Suppressor macrophage treated with lipopolysaccharide for 1 hour (primary cell): ENCODE data around the gene FBLIM1.

Experiments used
- DNase-seq, 3 donors: peaks; one replicate each; pipeline ENCODE4 v3.0.0-alpha.2; 2020 to 2022

The FBLIM1 gene

DNA sequence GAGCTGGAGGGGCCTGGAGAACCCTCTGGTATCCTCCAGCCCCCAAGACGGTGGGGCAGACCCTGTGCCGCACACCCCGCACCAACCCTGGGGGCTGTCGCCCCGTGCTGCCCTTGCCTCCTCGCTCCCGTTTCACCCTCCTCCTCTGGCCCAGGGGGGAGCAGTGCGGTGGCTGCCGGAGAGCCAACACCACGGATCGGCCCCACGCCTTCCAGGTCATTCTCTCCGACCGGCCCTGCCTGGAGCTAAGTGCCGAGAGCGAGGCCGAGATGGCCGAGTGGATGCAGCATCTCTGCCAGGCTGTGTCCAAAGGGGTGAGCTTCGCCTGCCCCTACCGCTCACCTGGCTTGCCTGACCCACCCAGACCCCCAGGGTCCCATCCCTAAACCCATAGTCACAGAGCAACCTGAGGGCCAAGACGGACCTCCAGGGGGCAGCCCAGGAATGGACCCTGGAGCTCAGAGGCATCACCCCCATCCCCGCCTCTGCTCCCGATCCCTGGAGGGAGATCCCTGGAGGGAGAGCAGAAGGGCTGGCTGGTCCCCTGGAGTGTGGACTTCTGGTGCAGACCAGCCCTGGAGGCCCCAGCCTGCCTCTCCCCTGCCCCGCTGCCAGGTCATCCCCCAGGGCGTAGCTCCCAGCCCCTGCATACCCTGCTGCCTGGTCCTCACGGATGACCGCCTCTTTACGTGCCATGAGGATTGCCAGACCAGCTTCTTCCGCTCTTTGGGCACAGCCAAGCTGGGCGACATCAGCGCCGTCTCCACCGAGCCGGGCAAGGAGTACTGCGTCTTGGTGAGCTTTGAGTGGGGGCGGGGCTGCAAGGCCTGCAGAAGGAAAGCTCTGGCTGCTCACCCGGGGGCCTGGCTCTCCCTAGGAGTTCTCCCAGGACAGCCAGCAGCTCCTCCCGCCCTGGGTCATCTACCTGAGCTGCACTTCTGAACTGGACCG, 26.6 kb upstream of the FBLIM1 start:
- DNase-seq, result no peak

DNA sequence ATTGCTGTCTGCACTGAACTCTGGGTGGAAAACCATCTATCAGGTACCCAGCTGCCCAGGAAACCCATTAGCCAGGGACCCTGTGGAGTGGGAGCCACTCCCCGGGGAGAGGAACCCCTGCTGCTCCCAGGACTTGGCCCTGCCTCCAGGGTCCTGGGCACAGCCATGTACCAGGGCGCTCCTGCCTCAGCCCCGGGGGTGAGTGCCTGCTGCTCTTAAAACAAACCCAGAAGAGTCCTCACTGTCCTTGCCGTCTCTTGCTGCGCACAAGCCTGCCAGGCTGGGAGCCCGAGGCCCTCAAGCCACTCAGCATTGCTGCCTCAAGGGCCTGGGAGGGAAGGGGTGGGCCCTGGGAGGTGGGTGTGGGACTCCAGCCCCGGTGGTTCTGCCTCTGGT, 25.9 kb upstream of the FBLIM1 start:
- no peak for DNase-seq

DNA sequence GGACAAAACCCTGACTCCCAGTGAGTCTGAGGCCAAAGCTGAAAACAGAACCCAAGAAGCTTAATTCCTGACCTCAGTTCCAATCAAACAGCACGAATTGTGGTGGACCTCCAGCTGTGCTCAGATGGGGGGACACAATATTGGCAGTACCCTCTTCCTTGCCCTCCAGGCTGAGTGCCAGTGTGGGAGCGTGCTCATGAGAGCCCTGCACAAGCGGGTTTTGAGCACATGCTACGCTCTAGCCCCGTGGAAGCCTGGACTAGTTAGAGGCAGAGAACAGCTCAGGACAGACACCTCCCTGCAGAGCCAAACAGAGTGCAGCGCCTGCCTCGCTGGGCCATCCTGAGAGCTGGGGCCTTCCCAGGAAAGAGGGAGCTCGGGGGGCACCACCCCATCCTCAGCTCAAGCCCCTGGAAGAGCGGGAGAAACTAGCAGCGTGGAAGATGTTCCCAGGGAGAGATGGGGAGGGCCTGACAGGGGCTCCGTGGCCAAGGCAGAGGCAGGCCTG, 25.3 kb upstream of the FBLIM1 start:
- no peak for DNase-seq

DNA sequence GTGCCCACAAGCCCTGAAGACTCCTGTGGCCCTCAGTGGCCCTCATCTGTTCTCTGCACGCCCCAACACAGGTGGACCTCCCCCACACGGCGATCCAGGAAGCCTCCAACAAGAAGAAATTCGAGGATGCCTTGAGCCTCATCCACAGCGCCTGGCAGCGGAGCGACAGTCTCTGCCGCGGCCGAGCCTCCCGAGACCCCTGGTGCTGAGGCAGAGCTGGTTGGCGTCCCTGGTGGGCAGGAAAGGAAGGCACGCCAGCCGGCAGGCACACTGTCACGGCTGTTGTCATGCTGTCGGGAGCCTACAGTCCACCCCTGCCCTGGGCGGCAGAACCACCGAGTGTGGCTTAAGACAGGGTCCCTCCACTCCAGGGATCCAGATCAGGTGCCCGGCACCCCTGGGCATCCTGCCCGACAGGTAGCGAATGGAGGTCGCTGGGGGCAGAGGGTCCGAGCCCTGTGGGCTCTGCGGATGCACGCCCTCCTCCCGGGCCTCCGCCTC, 24.8 kb upstream of the FBLIM1 start:
- DNase-seq, result no peak

DNA sequence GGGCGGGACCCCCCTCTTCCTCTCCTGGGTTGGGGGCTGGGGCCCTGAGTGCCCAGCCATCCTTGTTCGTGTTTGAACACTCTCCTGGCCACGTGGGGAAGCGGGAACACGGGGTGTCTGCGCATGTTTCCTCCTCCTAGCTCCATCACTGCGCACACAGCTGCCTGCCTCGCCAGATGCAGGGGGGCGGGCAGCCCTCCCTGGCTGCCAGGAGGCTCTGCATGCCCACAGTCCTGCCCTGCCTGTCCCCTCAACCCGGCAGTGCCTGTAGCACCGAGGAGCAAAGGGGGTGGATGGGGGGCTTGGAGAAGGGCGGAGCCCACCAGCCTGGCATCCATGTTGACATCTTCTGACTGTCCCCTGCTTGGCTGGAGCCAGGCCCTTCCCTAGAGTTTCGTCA, 24.3 kb upstream of the FBLIM1 start:
- no peak for DNase-seq

DNA sequence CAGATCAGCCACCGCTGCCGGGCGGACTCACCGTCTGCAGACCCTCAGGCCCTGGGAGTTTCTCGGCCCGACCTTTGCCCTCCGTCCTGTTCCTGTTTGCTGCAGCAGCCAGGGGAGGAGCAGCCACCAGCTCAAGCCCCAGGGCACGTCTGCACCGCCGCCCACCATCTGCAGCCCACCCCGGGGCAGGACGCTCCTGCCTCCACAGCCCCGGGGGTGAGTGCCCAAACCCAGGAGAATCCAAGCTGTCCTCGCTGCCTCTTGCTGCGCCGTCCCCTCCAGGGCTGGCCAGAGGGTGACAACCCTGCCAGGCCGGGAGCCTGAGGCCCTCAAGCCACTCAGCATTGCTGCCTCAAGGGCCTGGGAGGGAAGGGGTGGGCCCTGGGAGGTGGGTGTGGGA, 23.7 kb upstream of the FBLIM1 start:
- DNase-seq, result no peak

DNA sequence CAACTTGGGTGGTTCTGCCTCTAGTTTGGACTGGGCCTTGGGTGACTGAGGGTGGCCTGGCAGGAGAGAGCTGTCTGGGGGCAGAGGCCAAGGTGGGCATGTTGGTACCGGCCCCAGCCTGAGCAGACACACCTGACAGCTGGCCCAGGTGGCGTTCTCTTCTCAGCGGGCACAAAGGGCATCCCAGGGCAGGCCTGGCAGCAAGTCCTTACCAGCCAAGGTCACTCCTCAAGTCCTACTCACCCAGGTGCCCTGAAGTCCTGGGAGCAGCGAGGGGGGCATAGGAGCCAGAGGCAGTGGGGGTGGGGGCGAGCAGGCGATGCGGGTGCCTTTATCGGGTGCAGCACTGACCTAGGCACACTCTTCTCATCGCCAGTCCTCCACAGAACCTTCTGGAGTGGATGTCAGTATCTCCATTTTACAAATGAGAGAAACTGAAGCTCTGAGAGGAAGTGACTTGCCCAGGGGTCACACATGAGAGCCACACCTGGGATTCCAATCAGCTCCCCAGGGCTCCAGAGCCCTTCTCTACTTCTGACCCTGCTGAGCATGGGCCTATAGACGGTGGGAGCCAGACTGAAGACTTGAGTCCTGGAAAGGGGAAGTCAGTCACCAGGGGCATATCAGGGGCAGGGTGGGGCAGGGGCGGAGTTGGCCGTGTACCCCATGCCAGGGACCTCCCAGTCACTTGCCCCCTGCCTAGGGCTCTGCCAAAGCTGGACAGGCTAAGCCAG, 23.1 kb upstream of the FBLIM1 start:
- no peak for DNase-seq

DNA sequence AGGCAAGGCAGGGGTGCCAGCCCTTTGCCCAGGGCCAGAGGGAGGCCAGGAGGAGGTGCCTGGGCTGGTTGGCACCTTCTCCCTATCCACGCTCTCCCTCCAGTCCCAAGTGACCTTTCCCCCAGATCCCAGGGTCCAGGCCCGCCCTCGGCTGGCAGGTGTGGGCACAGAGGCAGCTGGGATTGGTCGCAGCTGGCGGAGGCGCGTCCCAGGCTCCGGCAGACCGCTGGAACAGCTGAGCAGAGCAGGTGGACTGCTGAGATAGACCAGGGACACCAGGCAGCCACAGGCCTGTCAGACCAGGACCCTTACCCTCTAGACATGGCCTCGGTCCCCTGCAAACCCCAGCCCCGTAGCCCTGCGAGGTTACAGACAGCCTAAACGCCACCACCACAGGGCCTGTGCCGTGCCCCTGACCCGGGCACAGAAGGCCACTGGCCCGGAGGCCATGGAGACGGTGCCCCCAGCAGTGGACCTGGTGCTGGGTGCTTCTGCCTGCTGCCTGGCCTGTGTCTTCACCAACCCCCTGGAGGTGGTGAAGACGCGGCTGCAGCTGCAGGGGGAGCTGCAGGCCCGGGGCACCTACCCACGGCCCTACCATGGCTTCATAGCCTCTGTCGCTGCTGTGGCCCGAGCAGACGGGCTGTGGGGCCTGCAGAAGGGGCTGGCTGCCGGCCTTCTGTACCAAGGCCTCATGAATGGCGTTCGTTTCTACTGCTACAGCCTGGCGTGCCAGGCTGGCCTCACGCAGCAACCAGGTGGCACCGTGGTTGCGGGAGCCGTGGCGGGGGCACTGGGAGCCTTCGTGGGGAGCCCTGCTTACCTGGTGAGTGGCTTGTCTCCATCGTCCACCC, 22.3 kb upstream of the FBLIM1 start, which contains the start of gene SLC25A34:
Gene SLC25A34, plus strand, starts transcription at position 221 of the 854 bp plus-strand sequence. Its CDS starts 228 bp downstream, at position 449.
- DNase-seq, result no peak

DNA sequence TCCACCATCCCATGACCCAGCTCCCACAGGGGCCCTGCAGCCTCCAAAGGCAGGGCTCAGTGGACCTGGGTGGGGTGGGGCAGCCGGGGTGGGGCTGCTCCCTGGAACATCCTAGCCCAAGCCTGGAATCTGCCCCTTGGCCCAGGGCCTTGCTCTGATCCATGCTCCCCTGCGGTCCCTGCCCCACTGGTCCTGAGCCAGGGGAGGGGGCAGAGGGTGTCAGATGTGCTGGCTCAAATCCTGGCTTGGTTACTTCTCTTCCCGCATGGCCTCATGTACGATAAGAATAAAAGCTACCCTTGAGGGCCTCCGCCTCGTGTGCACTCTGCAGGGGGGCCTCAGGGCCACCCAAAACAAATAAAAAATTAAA, 21.7 kb upstream of the FBLIM1 start:
- DNase-seq, result no peak

DNA sequence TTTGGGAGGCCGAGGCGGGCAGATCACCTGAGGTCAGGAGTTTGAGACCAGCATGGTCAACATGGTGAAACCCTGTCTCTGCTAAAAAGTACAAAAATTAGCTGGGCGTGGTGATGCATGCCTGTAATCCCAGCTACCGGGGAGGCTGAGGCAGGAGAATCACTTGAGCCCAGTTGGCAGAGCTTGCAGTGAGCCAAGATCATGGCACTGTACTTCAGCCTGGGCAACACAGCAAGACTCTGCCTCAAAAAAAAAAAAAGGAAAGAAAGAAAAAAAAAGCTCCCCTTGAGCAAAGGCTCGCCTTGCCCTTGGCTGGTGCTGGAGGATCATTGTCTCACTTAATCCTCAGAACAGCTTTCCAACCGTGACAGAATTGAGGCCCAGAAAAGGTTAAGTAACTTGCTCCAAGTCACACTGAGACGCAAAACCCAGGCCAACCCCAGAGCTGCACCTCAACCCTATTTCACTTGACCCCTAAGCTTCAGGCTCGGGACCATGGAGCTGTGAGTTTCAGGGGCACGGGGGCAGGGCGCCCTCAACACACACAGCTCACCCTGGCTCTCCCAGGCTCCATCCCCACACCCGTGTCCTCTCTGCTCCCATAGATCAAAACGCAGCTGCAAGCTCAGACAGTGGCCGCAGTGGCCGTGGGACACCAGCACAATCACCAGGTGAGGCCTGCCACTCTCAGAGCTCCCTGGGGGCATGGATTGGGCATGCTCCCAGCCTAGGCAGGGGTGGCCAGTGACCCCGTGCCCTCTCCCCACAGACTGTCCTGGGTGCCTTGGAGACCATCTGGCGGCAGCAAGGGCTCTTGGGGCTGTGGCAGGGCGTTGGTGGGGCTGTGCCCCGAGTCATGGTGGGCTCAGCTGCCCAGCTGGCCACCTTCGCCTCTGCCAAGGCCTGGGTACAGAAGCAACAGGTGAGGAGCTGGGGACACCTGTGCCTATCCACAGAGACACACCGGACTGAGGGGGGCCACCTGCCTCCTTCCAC, 21.0 kb upstream of the FBLIM1 start:
- DNase-seq, result no peak

DNA sequence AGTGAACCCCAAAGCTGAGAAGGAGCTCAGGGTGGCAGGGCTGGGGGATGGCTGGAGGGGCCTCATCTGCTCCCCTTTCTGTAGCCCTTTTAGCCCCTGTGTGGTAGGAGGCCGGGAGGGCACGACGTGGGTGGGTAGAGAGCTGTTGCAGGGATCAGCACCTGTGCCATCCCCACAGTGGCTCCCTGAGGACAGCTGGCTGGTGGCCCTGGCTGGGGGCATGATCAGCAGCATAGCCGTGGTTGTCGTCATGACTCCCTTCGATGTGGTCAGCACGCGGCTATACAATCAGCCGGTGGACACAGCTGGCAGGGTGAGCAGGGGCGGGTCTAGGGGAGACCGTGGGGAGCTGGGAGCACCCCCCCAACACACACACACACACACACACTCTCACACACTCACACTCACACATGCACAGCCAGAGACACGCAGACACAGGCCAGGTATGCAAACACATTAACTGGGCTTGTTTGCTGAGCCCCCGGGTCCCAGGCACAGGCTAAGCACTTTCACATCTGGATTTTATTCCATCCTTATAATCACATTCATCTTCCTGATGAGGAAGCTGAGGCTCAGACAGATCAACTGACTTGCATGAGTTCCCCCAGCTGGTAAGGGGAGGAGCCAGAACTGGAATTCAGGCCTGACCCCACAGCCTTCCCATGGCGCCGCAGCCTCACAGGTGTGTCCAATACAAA, 20.0 kb upstream of the FBLIM1 start:
- DNase-seq, result no peak

DNA sequence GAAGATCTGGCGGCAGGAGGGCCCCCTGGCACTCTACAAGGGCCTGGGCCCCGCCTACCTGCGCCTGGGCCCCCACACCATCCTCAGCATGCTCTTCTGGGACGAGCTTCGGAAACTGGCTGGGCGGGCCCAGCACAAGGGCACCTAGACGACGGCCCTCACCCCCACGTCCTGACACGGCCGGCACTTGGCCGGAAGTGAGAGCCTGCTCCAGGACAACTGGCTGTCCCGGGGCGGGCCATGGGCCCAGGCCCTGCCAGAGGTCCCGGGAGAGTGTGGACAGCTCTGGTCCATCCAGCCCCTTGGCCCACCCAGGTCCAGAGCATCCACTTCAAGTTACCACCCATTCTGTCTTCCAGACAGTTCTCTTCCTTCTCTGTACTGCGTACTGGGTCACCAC, 19.3 kb upstream of the FBLIM1 start:
- no peak for DNase-seq

DNA sequence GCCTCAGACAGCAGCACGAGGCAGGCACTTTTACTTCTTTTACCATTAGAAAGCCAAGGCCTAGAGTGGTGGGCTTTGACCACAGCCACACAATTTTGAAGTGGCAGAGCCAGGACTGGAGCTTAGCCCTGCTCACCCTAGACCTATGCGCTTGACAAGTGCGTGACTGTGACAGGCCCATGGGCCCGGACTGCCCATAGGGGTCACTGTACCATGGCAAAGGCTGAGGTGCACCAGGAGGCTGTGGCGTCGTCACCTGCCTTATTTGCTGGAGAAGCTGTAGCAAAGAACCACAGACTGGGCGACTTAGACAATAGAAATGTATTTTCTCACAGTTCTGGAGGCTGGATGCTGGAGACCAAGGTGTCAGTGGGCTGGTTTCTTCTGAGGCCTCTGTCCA, 18.9 kb upstream of the FBLIM1 start:
- DNase-seq, result no peak

DNA sequence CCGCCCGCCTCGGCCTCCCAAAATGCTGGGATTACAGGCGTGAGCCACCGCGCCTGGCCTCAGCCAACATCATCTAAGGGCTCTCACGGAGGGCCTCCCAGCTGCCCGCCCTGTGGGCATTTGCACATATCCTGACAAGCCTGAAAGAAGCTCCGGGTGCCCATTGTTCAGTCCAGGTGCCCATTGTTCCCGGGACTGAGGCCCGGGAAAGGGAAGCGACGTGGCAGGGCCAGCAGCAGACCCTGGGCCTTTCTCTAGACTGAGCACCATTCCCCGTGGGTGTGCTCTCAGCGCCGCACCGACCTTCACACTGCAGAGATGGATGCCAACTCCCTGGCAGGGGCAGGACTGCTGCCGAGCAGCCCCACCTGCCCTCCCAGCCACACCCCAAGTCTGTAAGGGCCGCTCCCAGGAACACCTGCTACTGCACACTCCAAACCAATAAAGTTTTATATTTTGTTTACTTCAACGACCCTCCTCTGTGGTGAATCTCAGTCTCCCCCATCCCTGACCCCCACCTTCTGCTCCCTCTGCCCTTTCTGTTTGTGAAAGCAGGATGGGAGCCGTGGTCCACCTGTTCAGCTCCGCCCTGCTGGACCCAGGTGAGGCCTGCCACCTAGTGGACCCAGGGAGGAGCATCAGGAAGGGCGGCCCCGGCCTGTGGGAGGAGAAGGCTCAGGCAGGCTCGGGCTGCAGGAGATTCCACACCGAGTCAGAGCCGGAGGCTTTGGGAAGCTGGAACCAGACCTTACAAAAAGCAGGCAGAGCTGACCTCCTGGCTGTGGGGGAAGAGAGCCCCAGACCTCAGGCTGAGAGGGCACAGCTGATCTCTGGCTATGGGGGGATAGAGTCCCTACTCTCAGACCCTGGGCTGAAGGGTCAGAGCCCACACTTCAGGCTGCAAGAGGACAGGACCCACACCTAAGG, 17.4 kb upstream of the FBLIM1 start:
- peak; percentile 53 to 68 (median 63) for DNase-seq

DNA sequence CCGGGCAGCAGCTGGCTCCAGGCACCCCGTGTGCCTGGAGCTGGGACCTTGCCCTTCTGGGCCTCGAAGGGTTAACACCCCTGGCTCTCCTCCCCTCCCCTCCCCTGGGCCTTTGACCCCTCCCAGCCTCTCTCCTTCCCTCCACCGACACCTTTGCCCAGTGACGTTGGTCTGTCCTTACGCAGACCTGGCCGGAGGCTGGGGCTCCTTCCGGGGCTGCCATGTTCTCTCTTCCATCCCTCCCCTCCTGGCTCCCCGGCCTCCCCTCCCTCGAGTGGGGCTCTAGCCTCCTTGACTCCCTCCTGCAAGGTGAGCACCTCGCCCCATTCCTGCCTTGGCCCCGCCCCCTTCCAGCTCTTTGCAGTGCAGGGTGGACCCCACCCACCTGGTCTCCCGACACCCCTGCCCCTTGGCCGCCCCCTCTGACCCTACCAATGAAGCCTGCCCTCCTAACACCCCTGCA, 16.2 kb upstream of the FBLIM1 start, which contains the start of gene TMEM82:
Gene TMEM82, plus strand, starts transcription at position 161 of the 463 bp plus-strand sequence. Its CDS starts 61 bp downstream, at position 222.
- DNase-seq, result no peak

DNA sequence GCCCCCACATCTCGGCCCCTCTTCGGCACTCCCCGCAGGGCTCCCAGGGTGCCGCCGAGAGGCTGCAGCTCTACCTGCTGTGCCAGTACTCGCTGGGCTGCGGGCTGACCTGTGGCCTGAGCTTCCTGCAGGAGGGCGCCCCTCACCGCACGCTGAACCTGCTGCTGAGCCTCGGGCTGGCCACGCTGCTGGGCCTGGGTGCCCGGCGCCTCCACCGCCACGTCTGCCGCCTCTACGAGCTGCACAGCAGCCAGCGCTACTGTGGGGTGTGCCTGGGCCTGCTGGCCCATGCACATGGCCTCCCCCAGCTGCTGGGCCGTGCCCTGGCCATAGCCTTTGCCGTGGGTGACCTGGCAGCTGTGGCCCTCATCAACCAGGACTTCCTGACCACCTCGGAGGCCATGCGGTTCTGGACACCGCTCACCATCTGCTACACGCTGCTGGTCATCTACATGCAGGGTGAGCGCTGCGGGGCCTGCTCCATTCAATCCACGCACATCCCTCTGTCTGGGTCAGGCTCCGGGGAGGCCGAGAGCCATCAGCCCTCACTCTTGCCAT, 14.4 kb upstream of the FBLIM1 start:
- DNase-seq, result no peak

DNA sequence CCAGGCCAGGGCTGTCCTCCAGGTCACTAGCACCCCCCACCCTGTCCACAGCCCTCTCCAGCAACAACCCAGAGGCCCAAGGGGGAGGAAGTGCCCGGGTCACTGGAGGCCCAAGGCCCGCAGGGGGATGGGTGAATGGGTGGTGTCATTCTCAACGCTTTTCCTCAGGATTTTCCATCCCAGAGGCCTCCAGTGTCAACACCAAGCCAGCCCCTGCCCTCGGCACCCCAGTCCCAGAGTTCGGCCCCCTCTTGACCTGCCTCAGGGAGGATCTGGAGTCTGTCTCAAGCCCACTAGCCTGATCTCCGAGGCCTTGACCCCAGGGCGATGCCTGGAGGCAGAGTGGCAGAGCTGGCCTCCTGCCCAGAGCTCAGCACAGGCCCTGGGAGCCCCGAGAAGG, 11.2 kb upstream of the FBLIM1 start:
- DNase-seq, result no peak

DNA sequence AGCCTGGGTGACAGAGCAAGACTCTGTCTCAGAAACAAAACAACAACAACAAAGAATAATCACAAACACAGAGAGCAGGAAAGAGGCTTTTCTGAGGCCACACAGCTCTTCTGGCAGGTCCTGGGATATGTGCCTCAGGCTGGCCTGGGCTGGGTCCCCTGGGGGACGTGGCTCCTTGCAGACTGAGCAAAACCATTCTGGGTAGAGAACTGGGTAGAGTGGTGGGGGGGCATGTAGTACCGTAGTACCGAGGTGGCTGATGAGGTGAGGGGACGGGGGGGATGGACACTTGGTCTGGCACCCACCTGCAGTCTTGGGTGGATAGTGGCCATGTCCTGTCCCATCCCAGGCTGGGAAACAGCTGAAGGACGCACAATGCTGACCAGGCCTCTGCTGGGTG, 10.3 kb upstream of the FBLIM1 start:
- no peak for DNase-seq
